ENCODE data around the gene TNK2. TPM values are rescaled to one million over a fixed set of nuclear protein-coding genes. Genes with fewer than 3 reads are reported as not detected.
A peak's percentile ranks its signal among the peaks of the same experiment; 100 is the strongest.
"Not testable (repeated sequence)": the region's sequence is repeated elsewhere in the genome, so short reads cannot be mapped to it uniquely, and the experiment has no call there.

TNK2 gene
- total RNA-seq: 10 to 100 TPM; 21.0 to 29.5 (median 22.5) TPM
- 10 to 100 TPM; 72.8 to 91.2 TPM for polyA plus RNA-seq

DNA sequence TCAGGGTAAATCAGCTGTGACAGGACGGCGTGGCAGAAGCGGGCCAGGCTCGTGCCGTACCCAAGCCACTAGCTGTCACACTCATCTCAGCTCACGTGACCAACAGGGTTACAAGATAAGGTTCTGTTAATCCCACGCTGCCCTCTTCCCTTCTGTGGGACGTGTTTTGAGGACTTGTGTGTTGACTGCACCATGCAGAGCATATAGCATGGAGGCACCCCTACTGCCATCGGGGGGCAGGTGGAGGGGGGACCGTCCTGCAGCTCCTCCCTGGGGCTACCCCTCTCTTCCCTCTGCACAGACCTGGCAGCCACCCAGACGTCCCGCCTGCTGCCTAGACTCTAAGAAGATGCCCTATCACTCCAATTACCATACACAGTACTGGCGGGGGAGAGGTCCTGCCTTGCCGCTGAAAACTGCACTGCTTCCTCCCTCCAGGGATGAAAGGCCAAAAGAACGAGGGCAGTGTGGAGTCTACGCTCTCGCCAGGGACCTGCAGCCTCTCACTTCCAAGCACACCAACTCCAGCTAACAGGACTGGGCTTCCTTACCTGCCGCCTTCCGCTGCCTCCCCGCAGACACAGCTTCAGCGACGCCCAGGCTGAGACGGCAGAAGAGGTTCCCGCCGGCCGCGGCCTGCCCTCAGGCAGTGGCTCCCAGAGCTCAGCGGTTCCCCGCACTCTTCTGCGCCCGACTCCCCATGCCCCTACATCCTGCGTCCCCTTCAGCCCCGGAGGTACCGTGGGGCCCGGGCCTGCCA lies at the start of gene TNK2:
Gene TNK2 (minus strand): TSS at position 618 of the 760 bp plus-strand sequence. CDS start 19,963 bp downstream, outside the sequence.
- TF ChIP-seq, protein P1, sequence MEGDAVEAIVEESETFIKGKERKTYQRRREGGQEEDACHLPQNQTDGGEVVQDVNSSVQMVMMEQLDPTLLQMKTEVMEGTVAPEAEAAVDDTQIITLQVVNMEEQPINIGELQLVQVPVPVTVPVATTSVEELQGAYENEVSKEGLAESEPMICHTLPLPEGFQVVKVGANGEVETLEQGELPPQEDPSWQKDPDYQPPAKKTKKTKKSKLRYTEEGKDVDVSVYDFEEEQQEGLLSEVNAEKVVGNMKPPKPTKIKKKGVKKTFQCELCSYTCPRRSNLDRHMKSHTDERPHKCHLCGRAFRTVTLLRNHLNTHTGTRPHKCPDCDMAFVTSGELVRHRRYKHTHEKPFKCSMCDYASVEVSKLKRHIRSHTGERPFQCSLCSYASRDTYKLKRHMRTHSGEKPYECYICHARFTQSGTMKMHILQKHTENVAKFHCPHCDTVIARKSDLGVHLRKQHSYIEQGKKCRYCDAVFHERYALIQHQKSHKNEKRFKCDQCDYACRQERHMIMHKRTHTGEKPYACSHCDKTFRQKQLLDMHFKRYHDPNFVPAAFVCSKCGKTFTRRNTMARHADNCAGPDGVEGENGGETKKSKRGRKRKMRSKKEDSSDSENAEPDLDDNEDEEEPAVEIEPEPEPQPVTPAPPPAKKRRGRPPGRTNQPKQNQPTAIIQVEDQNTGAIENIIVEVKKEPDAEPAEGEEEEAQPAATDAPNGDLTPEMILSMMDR (IDR thresholded peaks at IDR 0.05): no peak
- peaks cover 15 to 28% (median 16%) of the 10 kb centered on the region in 3 donors for H3K4me1 ChIP-seq
- H3K9me3 ChIP-seq: no peaks in the 10 kb centered on the region
- intact Hi-C loops (cut with DNase I): no loop called here
- H3K27me3 ChIP-seq: no peaks in the 10 kb centered on the region
- WGBS, 2 donors: 2 to 3% methylated on average over 34 to 35 of the region's 35 CpGs
- H3K4me3 ChIP-seq: peak within 1 kb of the TSS; percentile 52 to 69 (median 58)
- no peaks in the 10 kb centered on the region for H3K36me3 ChIP-seq
- peak in 4 of 6 donors; percentile 55 to 83 (median 65) for DNase-seq
- ATAC-seq: peak; percentile 32 to 51 (median 44)
- peak within 1 kb of the TSS in 3 of 4 donors; percentile 1 to 58 (median 54) for H3K27ac ChIP-seq
- no peak for FAIRE-seq

DNA sequence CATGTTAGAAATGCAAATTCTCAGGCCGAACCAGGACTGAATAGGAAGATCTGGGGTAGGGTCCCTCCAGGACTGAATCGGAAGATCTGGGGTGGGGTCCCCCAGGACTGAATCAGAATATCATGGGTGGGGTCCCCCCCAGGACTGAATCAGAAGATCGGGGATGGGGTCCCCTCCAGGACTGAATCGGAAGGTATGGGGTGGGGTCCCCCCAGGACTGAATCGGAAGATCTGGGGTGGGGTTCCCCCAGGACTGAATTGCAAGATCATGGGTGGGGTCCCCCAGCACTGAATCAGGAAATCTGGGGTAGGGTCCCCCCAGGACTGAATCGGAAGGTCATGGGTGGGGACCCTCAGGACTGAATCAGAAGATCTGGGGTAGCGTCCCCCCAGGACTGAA lies 48.2 kb upstream of the TNK2 start:
- Histone ChIP-seq H3K9me3 (no peaks in the 10 kb centered on the region), H3K4me1 (no peaks in the 10 kb centered on the region), H3K27ac (no peak overlapping the region), H3K36me3 (peaks cover 0 to 10% (median 0%) of the 10 kb centered on the region in 3 donors), H3K27me3 (no peaks in the 10 kb centered on the region), H3K4me3 (no peak overlapping the region)
- WGBS, 2 donors: 94 to 95% methylated on average over 6 to 7 of the region's 7 CpGs
- intact Hi-C loops (cut with DNase I): no loop called here
- TF ChIP-seq, protein P1 (IDR thresholded peaks at IDR 0.05): no peak
- FAIRE-seq (no peak), DNase-seq (no peak), ATAC-seq (no peak)

DNA sequence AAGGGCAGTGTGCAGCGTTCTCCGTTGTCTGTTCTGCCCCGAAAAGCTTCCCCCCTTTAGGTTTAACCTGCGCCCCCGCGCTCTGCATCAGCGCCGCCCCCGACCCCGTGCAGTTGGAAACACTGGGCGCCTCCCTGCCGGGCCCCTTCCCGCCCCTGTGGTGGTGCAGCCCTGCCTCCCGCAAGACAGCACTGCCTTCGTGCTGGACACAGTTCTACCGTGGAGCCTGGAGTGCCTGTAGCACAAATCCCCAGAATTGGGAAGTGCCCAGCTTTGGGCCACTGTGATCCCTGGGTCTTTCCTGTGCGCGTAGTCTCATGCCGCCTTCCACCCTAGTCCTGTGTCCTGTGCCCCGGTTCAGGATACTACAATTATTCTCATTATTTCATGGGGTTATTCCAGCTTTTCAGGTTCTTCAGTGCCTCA lies 47.1 kb upstream of the TNK2 start:
- intact Hi-C loops (cut with DNase I); H3K4me1 ChIP-seq; H3K9me3 ChIP-seq; FAIRE-seq; H3K27ac ChIP-seq; H3K4me3 ChIP-seq; H3K27me3 ChIP-seq: not testable (repeated sequence)
- ATAC-seq: peak in 2 of 4 donors; percentile 11
- H3K36me3 ChIP-seq: peaks cover 0 to 10% (median 0%) of the 10 kb centered on the region in 3 donors
- WGBS, 2 donors: 41 to 47% methylated on average over 19 to 20 of the region's 20 CpGs
- peak in 2 of 6 donors; percentile 13 to 59 for DNase-seq

DNA sequence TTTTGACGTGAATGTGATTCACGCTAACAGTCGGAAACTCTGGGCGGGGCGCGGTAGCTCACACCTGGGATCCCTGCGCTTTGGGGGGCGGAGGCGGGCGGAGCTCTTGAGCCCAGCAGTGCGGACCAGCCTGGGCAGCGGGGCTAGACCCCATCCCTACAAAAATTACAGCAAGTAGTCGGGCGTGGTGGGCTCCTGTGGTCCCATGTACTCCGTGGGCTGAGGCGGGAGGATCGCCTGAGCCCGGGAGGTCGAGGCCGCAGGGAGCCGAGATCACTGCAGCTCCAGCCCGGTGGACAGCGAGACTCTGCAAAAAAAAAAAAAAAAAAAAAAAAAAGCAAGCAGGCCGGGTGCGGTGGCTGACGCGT lies 46.4 kb upstream of the TNK2 start:
- intact Hi-C loops (cut with DNase I); FAIRE-seq; H3K27me3 ChIP-seq; DNase-seq; H3K9me3 ChIP-seq; H3K4me1 ChIP-seq: not testable (repeated sequence)
- WGBS, 2 donors: 0 to 3% methylated on average over 9 to 15 of the region's 27 CpGs
- Histone ChIP-seq H3K27ac (peak overlapping the region in 3 of 4 donors; percentile 42 to 66 (median 44)), H3K4me3 (peak overlapping the region in 3 of 4 donors; percentile 23 to 45 (median 37)), H3K36me3 (peaks cover 0 to 10% (median 0%) of the 10 kb centered on the region in 3 donors)
- ATAC-seq: peak; percentile 53 to 77 (median 72)

DNA sequence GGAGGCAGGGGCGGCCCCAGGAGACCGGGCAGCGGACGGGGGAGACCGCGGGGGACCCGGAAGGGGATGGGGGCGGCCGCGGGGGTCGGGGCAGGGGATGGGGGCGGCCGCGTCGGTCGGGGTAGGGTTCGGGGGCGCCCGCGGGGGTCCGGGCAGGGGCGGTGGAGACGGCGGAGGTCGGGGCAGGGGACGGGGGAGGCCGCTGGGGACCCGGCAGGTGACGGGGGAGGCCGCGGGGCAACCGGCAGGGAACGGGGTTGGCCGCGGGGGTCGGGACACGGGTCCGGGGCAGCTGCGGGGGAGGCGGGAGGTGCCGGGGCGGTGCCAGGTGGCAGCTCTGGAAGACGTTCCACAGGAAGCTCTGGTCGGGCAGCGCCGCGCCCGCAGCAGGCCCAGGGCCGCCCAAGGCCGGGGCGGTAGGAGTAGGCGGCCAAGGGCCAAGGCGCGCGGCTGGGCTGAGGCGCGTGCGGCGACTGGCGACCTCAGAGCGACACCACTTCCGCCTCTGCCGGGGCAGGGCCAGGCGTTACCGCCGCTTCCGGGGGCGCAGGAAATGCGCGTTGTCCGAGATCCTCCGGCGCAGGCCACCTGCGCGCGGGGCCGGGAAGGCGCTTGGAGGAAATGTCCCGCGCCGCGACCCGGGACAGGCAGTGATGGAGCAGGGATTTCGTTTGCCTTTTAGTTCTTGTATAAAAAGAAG lies 45.9 kb upstream of the TNK2 start:
- H3K27me3 ChIP-seq; H3K9me3 ChIP-seq; intact Hi-C loops (cut with DNase I); FAIRE-seq; H3K4me1 ChIP-seq; H3K36me3 ChIP-seq: not testable (repeated sequence)
- Histone ChIP-seq H3K4me3 (peak overlapping the region in 3 of 4 donors; percentile 23 to 45 (median 37)), H3K27ac (peak overlapping the region in 3 of 4 donors; percentile 42 to 66 (median 44))
- WGBS, 2 donors: 0 to 1% methylated on average over 13 to 61 of the region's 84 CpGs
- DNase-seq: peak in 4 of 6 donors; percentile 84 to 93 (median 90)
- ATAC-seq: peak; percentile 92 to 99 (median 96)

DNA sequence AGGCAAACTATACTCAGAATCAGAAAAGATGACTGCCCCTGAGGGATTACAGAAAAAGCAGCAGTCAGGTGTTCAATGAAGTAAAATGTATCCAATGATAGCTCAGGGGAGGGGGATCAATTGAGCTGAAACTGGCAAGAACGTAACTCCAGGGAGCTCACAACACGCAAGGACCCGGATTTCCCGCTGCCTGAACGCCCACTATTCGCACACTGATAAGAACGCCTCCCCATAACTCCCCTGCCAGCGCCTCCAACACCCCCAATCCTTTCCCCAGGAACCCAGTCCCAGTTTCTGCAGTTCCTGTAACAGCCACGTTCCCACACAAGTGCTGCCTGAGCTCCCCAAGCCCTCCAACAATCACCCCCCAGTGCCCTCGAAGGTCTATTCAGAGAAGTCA lies 44.2 kb upstream of the TNK2 start:
- DNase-seq; H3K4me3 ChIP-seq; ATAC-seq; H3K27me3 ChIP-seq; H3K36me3 ChIP-seq; H3K4me1 ChIP-seq; H3K9me3 ChIP-seq; H3K27ac ChIP-seq; FAIRE-seq; intact Hi-C loops (cut with DNase I): not testable (repeated sequence)
- 50 to 70% methylated on average over 8 of the region's 10 CpGs for WGBS, 2 donors

DNA sequence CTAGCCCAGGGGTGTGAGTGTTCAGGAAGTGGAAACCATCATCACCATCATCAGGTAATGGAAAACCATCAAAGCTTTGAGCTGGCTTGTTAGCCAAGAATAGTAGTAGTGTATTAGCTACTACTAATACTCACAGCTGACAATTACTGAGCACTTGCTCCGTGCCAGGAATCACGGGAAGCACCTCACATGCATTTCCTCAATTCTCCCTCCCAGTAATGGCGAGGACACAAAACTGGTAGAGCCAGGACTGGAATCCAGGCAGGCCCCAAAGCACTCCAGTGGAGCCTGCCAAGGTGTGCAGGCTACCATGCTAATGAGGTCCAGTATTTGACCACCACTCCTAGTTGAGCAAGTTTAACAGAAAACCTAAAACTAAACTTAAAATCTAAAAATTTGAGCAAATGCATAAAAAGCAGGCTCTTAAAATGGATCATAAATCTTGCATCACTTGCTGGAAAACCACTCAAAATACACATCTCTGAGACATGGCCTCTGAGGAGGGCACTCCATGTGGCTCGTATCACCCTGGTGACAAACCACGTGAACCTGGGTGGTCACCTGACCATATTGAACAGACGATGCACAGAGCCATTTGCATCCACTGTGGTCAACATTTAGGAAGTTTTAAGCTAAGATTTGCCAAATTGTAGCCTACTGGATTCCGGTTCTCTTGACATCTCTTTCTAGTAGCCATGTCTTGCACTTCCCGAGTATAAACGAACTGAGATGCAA lies 43.3 kb upstream of the TNK2 start:
- H3K4me3 ChIP-seq; H3K4me1 ChIP-seq; H3K27me3 ChIP-seq; H3K36me3 ChIP-seq; DNase-seq; intact Hi-C loops (cut with DNase I); H3K27ac ChIP-seq; ATAC-seq; H3K9me3 ChIP-seq; FAIRE-seq: not testable (repeated sequence)
- 79 to 83% methylated on average over 8 to 9 of the region's 9 CpGs for WGBS, 2 donors

DNA sequence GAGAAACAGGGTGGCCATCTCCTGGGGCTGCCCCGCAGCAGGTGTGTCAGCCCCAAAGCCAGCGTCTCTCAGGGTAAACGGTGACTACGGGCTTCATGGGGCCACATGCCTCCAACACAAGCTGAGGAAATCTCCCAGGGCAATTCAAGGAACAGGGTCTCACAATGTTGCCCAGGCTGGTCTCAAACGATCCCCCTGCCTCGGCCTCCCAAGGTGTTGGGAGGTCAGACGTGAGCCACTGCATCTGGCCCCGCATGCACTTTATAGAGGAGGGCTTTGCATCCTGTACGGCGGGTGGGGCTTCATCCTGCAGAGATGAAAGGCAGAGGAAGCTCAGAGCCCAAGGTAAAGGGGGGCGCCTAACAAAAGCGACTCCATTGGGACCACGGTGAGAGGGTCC lies 42.4 kb upstream of the TNK2 start:
- intact Hi-C loops (cut with DNase I); FAIRE-seq; H3K36me3 ChIP-seq; DNase-seq; H3K27ac ChIP-seq; ATAC-seq; H3K9me3 ChIP-seq; H3K4me3 ChIP-seq; H3K4me1 ChIP-seq; H3K27me3 ChIP-seq: not testable (repeated sequence)
- WGBS, 2 donors: 92 to 96% methylated on average over 10 to 12 of the region's 13 CpGs

DNA sequence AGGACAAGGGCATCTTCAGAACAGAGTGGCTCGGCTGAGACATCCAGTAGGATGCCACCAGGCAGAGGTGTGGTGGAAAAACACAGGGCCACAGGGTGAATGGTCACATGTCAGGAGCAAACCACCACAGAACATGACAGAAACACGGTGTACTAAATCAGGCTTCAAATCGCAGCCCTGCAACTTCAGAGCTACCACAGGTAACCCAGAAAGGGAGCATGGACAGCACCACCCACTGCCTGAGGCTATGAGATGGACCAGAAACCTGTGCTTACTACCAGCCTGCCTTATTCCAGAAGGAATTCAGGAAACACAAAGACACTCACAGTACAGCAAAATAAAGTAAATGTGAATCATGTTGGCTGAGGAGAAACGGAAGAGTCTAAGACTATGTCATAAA lies 41.8 kb upstream of the TNK2 start:
- H3K4me1 ChIP-seq; H3K9me3 ChIP-seq; H3K36me3 ChIP-seq; DNase-seq; intact Hi-C loops (cut with DNase I); H3K27me3 ChIP-seq; ATAC-seq; H3K4me3 ChIP-seq; FAIRE-seq; H3K27ac ChIP-seq: not testable (repeated sequence)
- WGBS, 2 donors: 77 to 90% methylated on average over 4 of the region's 4 CpGs

Measured in pancreas (tissue), 10 donors.